B cell (primary cell): Measurements from ENCODE around the gene TUG1. TPM values are rescaled to one million over a fixed set of nuclear protein-coding genes. Genes with fewer than 3 reads are reported as not detected.

Experiments used
- ATAC-seq: fragments of 200-7000 bp; cut with Tn5 transposase; one replicate; pipeline ENCODE4 v1.10.0; 2021; ENCODE audit warnings: low read depth, mild to moderate bottlenecking, moderate number of reproducible peaks, moderate library complexity
- CTCF ChIA-PET: fragments of 350-600 bp; sonication (Branson Sonifier 250); formaldehyde crosslinking; loops from one replicate; lab custom pipeline; 2021; ENCODE audit warnings: antibody characterized with exemption, inconsistent platforms; lab: Charles Lee
- POLR2A ChIA-PET: fragments of 350-600 bp; sonication (Branson Sonifier 250); formaldehyde crosslinking; loops from one replicate; lab custom pipeline; 2021; ENCODE audit warnings: antibody characterized with exemption; lab: Charles Lee
- DNase-seq: peaks from one replicate; pipeline ENCODE4 v3.0.0; 2013
- H2AFZ ChIP-seq: 2 replicates; pipeline ENCODE4 v1.6.1; 2012; ENCODE audit warnings: mild to moderate bottlenecking, low read depth, low read length; ENCODE audit not compliant: insufficient read depth, poor library complexity, severe bottlenecking
- H3K27ac ChIP-seq, 2 donors: 1 replicate in 1 of 2; 2 replicates in 1 of 2; pipeline ENCODE4 v1.5.1; 2012 to 2013; ENCODE audit warnings: low read length in 2 of 2, mild to moderate bottlenecking in 2 of 2, moderate library complexity in 1 of 2
- H3K27me3 ChIP-seq, 4 experiments: fragments of 200-600 bp in 1 of 4; sonication (generic) in 1 of 4; replicated peaks in 1 of 4; 1 replicate in 2 of 4; 2 replicates in 2 of 4; pipeline versions ENCODE4 v1.6.1 to v1.7.0; 2013 to 2016; ENCODE audit warnings: low read length in 3 of 4, mild to moderate bottlenecking in 2 of 4, mixed read lengths in 1 of 4, moderate library complexity in 1 of 4; ENCODE audit not compliant: insufficient read depth in 4 of 4, control insufficient read depth in 3 of 4; ENCODE audit errors: control extremely low read depth in 1 of 4
- H3K36me3 ChIP-seq, 2 experiments: replicated peaks in 1 of 2; 1 replicate in 1 of 2; 2 replicates in 1 of 2; pipeline versions ENCODE4 v1.6.1 to v1.7.1; 2013; ENCODE audit warnings: low read length in 1 of 2; ENCODE audit not compliant: insufficient read depth in 2 of 2, control insufficient read depth in 1 of 2; ENCODE audit errors: control extremely low read depth in 1 of 2, extremely low read depth in 1 of 2
- H3K4me1 ChIP-seq, 2 donors: fragments of 200-600 bp in 1 of 2; sonication (generic) in 1 of 2; 1 replicate in 1 of 2; 2 replicates in 1 of 2; pipeline versions ENCODE4 v1.5.1 to v1.6.1; 2013 to 2017; ENCODE audit warnings: low read length in 2 of 2; ENCODE audit not compliant: control insufficient read depth in 2 of 2, insufficient read depth in 2 of 2
- H3K4me2 ChIP-seq: replicated peaks from 2 replicates; pipeline ENCODE3; 2012; ENCODE audit warnings: mild to moderate bottlenecking, low read depth, low read length; ENCODE audit not compliant: poor library complexity, severe bottlenecking
- H3K4me3 ChIP-seq, 5 experiments: fragments of 200-600 bp in 1 of 5; sonication (generic) in 1 of 5; 1 replicate in 3 of 5; 2 replicates in 2 of 5; pipeline versions ENCODE4 v1.5.1 to v1.7.0; 2011 to 2016; ENCODE audit warnings: low read length in 4 of 5, mild to moderate bottlenecking in 4 of 5, low read depth in 2 of 5, control low read depth in 1 of 5, moderate library complexity in 1 of 5; ENCODE audit not compliant: insufficient read depth in 1 of 5; ENCODE audit errors: control extremely low read depth in 1 of 5, extremely low read depth in 1 of 5
- H3K79me2 ChIP-seq: fragments of 200-600 bp; sonication (generic); one replicate; pipeline ENCODE4 v1.6.0; 2016; ENCODE audit warnings: low read length; ENCODE audit not compliant: control insufficient read depth, insufficient read depth
- H3K9ac ChIP-seq: fragments of 200-600 bp; sonication (generic); 2 replicates; pipeline ENCODE4 v1.6.1; 2017; ENCODE audit warnings: mild to moderate bottlenecking, low read length, moderate library complexity
- H3K9me3 ChIP-seq, 3 donors: one replicate each; pipeline versions ENCODE4 v1.6.1 to v1.7.1; 2013; ENCODE audit warnings: low read length in 2 of 3; ENCODE audit not compliant: control insufficient read depth in 2 of 3, insufficient read depth in 1 of 3; ENCODE audit errors: control extremely low read depth in 1 of 3
- H4K20me1 ChIP-seq: 2 replicates; pipeline ENCODE4 v1.6.0; 2012; ENCODE audit warnings: mild to moderate bottlenecking, low read length; ENCODE audit not compliant: insufficient read depth, control insufficient read depth, poor library complexity, severe bottlenecking
- H3K27ac Mint-ChIP-seq: one replicate; pipeline ENCODE4 v1.8.0; 2021; ENCODE audit warnings: mixed read lengths
- H3K27me3 Mint-ChIP-seq: one replicate; pipeline ENCODE4 v1.8.0; 2021; ENCODE audit warnings: mixed read lengths
- H3K4me1 Mint-ChIP-seq: one replicate; pipeline ENCODE4 v1.8.0; 2021; ENCODE audit warnings: mixed read lengths
- H3K4me3 Mint-ChIP-seq: one replicate; pipeline ENCODE4 v1.8.0; 2021; ENCODE audit warnings: mixed read lengths
- H3K9me3 Mint-ChIP-seq: one replicate; pipeline ENCODE4 v1.8.0; 2022; ENCODE audit warnings: mixed read lengths; ENCODE audit not compliant: insufficient read depth
- EZH2 ChIP-seq: IDR thresholded peaks from 2 replicates; pipeline ENCODE4 v1.6.1; 2012; ENCODE audit warnings: borderline replicate concordance, low read depth, mild to moderate bottlenecking, moderate library complexity, low read length; ENCODE audit not compliant: insufficient read depth, poor library complexity, severe bottlenecking
- WGBS: methylation state at CpG from one replicate; pipeline ENCODE4 v1.1.5; 2013; ENCODE audit warnings: missing lambda C conversion rate; ENCODE audit not compliant: insufficient coverage; 5-methylcytosine and 5-hydroxymethylcytosine counted together
- intact Hi-C: fragments of 100-400 bp; cut with micrococcal nuclease; formaldehyde crosslinking; loops from one replicate; pipeline ENCODE4 v1.10.0; 2022
- polyA plus RNA-seq: library from polyadenylated mRNA; depleted of rRNA; stranded (reverse); fragments of >200 nt; gene quantifications from 2 replicates; pipeline ENCODE4 v1.2.3, GENCODE V29; 2012
- total RNA-seq, 2 donors: library from RNA; stranded (reverse); fragments of 120-200 nt in 1 of 2; gene quantifications; 1 replicate in 1 of 2; 2 replicates in 1 of 2; pipeline versions ENCODE4 v1.2.3 to v1.2.4, GENCODE V29; 2013 to 2022
- TF ChIP-seq, protein P1 (sequence below): fragments of 200-600 bp; IDR thresholded peaks from one replicate; pipeline ENCODE4 v1.8.0; 2022; ENCODE audit warnings: antibody characterized with exemption, mild to moderate bottlenecking

TUG1 gene
- total and polyA plus RNA-seq, 2 donors (not counting 1 experiment from before 2014, with no cell fraction given), result 78.9 to 110 TPM

DNA sequence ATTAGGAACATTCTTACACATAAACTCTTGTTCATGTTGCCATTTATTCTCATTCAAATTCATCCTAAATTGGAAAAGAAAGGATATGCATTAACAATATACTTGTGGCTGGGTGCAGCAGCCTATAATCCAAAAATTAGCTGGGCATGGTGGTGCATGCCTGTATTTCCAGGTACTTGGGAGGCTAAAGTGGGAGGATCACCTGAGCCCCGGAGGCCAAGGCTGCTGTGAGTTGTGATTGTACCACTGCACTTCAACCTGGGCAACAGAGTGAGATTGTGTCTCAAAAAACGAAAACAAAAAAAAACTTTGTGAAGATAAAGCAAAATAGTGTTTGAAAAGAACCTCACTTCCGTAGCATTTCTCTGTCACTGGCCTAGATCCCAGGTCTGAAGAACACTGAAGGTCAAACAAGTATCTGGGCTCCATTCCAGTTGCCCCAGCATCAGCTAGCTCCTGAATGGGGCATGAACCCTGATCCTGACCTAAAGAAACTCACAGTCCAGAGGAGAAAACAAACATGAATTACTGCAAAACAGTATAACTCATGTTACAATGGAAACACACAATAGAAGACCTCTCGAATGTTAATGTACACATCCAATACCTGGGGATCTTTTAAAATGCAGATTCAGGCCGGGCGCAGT, 32.2 kb downstream of the TUG1 start:
- TF ChIP-seq, protein P1, sequence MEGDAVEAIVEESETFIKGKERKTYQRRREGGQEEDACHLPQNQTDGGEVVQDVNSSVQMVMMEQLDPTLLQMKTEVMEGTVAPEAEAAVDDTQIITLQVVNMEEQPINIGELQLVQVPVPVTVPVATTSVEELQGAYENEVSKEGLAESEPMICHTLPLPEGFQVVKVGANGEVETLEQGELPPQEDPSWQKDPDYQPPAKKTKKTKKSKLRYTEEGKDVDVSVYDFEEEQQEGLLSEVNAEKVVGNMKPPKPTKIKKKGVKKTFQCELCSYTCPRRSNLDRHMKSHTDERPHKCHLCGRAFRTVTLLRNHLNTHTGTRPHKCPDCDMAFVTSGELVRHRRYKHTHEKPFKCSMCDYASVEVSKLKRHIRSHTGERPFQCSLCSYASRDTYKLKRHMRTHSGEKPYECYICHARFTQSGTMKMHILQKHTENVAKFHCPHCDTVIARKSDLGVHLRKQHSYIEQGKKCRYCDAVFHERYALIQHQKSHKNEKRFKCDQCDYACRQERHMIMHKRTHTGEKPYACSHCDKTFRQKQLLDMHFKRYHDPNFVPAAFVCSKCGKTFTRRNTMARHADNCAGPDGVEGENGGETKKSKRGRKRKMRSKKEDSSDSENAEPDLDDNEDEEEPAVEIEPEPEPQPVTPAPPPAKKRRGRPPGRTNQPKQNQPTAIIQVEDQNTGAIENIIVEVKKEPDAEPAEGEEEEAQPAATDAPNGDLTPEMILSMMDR, result no peak
- no peak for TF ChIP-seq EZH2
- Histone ChIP-seq H3K27ac (no peak overlapping the region), H3K79me2 (no peaks in the 10 kb centered on the region), H3K9me3 (peaks cover 0 to 16% (median 11%) of the 10 kb centered on the region in 3 donors), H3K4me2 (no peak overlapping the region), H3K27me3 (no peaks in the 10 kb centered on the region), H3K4me1 (no peaks in the 10 kb centered on the region), H3K9ac (no peak overlapping the region), H2AFZ (no peak overlapping the region), H4K20me1 (no peaks in the 10 kb centered on the region), H3K36me3 (no peaks in the 10 kb centered on the region), H3K4me3 (no peak overlapping the region)
- Mint-ChIP-seq H3K9me3 (no peaks in the 10 kb centered on the region), H3K27me3 (peaks cover 13% of the 10 kb centered on the region), H3K27ac (no peak overlapping the region), H3K4me1 (no peaks in the 10 kb centered on the region), H3K4me3 (no peak overlapping the region)
- ChIA-PET POLR2A (no interaction called here), CTCF (no interaction called here)
- ATAC-seq (no peak), DNase-seq (no peak)
- 96% methylated on average over 4 of the region's 6 CpGs for WGBS
- intact Hi-C loops, result no loop called here

DNA sequence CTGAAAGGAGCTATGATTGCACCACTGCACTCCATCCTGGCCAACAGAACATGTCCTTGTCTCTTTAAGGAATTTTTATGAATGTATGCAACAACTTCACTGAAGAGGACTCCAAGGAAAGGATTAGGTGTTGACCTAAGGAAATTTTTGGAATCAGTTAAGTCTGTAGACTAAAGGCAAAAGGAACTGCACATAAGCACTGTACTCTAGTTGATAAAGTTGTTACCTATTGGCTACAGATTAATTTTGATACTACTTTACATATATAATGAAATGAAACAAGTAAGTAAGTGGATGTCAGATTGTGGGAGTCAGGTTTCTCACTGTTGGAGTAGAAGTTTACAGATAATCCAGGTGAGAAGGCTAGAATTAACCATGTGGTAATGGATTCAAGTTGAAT, 36.5 kb downstream of the TUG1 start:
- Histone ChIP-seq H3K27me3 (no peaks in the 10 kb centered on the region), H2AFZ (no peak overlapping the region), H3K4me2 (no peak overlapping the region), H3K79me2 (no peaks in the 10 kb centered on the region), H3K4me3 (no peak overlapping the region), H3K9me3 (peaks cover 2 to 33% (median 11%) of the 10 kb centered on the region in 3 donors), H4K20me1 (no peaks in the 10 kb centered on the region), H3K9ac (no peak overlapping the region), H3K4me1 (no peaks in the 10 kb centered on the region), H3K27ac (no peak overlapping the region), H3K36me3 (no peaks in the 10 kb centered on the region)
- H3K4me1 Mint-ChIP-seq, result no peaks in the 10 kb centered on the region
- no peak for TF ChIP-seq EZH2
- TF ChIP-seq, protein P1, result no peak
- ATAC-seq, result no peak
- H3K27ac Mint-ChIP-seq, result no peak overlapping the region
- POLR2A ChIA-PET, result no interaction called here
- H3K27me3 Mint-ChIP-seq, result peaks cover 13% of the 10 kb centered on the region
- no peaks in the 10 kb centered on the region for H3K9me3 Mint-ChIP-seq
- H3K4me3 Mint-ChIP-seq, result no peak overlapping the region
- CTCF ChIA-PET, result interaction anchor here (0.6 kb wide), 1 partner anchor 404 kb away, joined by 5 read pairs; no protein-coding TSS in a partner anchor
- intact Hi-C loops, result no loop called here
- no peak for DNase-seq
